SW480 (cell line): ENCODE results near the gene C9orf43.

Source experiments
- DNase-seq: peaks from one replicate; pipeline ENCODE4 v3.0.0-alpha.2; 2016; ENCODE audit warnings: low spot score

C9orf43 gene

GRCh38 chr9:113468716-113469448 is 58.3 kb downstream of the C9orf43 start:
- DNase-seq: no peak

- DNase-seq: no peak
These were observed 60.6 kb downstream of the C9orf43 start for GRCh38 chr9:113471143-113471542.

DNA sequence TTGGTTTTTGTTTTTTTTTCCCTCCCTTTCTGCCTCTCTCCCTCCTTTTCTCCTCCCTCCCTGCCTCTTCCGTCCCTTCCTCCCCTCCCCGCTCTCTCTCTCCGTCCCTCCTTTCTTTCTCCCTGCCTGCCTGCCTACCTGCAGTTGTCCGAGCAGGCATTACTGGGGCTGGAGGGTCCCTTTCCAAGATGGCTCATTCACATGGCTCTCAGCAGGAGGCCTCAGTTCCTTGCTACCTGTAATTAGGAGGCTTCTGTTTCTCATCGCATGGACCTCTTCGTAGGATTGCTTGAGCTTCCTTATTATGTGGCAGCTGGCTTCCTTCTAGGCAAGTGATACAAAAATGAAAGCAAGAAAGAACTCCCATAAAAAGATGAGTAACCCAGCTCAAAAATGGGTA is 61.0 kb downstream of the C9orf43 start:
- DNase-seq: no peak

DNA sequence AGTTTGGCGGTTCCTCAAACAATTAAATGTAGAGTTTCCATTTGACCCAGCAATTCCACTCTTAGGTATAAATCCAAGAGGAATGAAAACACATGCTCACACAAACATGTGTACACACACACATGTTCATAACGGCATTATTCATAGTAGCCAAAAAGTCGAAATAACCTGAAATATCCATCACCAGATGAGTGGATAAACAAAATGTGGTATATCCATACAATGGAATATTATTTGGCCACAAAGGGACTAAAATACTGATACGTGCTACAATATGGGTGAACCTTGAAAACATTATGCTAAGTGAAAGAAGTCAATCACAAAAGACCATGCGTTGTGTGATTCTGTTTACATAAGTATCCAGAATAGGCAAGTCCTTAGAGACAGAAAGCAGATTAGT is 61.7 kb downstream of the C9orf43 start:
- DNase-seq: no peak

DNA sequence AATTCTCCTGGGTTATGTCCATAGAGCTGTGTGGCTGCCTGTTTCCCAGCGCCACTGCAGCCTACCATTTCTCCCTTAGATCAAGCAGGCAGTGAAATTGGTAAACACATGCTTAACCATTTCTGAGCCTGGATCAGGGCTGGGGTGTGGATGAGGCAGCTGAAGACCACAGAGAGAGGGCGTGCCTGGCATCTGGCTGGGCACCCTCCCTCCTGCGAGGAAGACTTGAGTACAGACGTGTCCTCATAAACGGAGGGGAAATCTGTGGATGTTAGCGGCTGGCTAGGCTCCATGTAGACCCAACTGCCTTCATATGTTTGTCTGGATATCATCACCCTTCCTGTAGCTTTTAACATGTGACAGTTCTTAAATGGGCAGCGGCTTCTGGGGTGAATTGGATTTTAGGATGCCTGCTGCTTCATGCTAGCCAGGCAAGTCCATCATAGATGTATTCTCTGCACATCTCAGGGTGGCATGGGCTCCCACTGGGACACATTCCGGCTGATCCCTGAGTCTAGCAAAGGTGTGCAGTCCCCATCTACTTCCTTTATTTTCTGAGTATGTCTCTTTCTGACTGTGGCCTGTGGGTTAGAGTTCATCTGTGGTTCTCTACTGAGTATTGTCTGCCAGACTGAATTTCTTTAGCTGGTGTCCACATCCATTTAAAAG is 63.9 kb downstream of the C9orf43 start:
- no peak for DNase-seq

DNA sequence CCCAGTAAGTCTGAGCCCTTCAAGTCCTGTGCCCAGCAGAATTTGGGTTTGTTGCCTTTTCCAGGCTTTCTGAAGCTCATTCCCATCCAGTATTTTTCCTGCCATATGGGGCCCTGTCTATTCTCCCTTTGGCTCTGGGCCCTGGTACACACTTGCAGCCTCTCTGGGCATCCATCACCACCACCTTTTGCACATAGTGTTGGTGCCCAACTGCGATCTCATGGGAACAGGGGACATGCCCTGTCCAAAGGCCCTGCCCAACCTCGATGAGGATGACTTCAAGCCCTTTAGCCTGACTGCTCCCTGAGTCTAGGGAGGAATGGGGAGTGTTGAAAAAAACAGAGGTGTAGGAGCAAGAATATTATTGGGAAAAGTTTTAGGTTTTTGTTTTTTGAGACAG is 64.5 kb downstream of the C9orf43 start:
- no peak for DNase-seq

GRCh38 chr9:113475992-113476391 is 65.4 kb downstream of the C9orf43 start:
- no peak for DNase-seq

- DNase-seq: no peak
These were observed 66.0 kb downstream of the C9orf43 start for GRCh38 chr9:113476511-113476916.

GRCh38 chr9:113477058-113477457 is 66.5 kb downstream of the C9orf43 start:
- DNase-seq: no peak

- DNase-seq: no peak
These were observed 67.1 kb downstream of the C9orf43 start for GRCh38 chr9:113477661-113478060.

GRCh38 chr9:113479174-113479621 is 68.7 kb downstream of the C9orf43 start:
- no peak for DNase-seq
